CD4-positive, alpha-beta T cell treated with Interleukin-1 beta for 1 hour (primary cell): Measurements from ENCODE around the gene LHB.
"Not testable (repeated sequence)": the region's sequence is repeated elsewhere in the genome, so short reads cannot be mapped to it uniquely, and the experiment has no call there.

ENCODE experiments used
- DNase-seq, 2 donors: peaks; one replicate each; pipeline ENCODE4 v3.0.0-alpha.2; 2020 to 2022

Gene LHB

DNA sequence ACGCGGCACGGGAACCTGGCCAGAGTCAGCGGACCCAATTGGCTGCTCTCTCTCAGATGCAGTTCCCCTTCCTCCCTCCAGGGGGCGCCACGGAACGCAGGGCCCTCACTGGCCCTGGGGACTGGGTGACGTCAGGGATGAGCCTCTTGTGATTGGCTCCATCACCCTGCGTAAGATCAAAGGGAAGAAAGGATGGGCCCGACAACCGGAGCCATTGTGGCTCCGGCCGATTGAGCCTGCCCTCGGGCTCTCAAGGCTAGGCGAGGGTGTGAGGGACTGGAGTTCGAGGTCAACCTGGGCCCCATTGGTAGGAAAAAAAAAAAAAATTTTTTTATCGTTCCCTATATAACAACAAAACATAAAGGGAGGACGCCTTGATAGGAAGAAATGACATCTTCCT, 19.9 kb upstream of the LHB start, which contains the start of gene CGB1:
CGB1 (minus strand) TSS at position 81 of the 400 bp plus-strand sequence. CDS start 184 bp downstream, outside the sequence.
- peak in 1 of 2 donors; percentile 26 for DNase-seq

GRCh38 chr19:49031642-49032301, 14.9 kb upstream of the LHB start, which contains the start of gene CGB2:
Gene CGB2, plus strand, starts transcription at chr19:49031890. Its CDS starts 206 bp downstream, at chr19:49032096.
- DNase-seq: peak; percentile 54 to 64

GRCh38 chr19:49030323-49030722, 13.4 kb upstream of the LHB start:
- not testable (repeated sequence) for DNase-seq

DNA sequence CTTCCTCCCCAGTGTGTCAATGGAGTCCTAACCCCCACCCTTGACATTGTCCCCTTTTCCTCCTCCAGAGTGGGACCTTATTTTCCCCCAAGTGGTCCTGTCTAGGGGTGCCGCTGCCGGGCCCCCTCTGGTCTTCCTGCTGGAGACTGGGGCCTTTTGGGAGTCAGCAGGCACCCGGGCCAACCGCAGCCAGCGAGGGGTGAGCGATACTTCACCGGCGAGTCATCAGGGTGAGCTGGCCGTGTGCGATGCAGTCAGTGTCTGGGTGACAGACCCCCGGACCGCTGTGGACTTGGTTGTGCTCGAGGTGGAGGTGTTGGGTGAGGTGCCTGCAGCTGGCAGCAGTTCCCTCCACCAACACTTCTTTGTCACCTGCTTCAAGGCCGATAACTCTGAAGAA, 12.9 kb upstream of the LHB start:
- DNase-seq: not testable (repeated sequence)

DNA sequence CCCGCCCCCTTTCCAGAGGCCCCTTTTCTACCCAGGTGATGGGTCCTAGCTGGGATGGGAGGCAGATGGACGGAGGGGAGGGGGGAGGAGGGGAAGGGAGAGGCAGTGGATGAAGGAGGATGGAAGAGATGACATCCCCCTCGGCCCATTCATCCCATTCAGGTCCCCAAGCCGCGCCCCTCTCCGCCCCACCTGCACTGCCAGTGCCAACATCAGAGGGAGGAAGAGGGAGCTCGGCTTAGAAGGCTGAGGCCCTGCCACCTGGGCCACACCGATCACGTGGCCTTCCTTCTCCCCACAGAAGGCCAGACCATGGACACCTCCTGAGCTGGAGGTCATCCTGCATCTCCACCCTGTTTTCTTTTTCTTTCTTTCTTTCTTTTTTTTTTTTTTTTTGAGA, 11.8 kb upstream of the LHB start:
- not testable (repeated sequence) for DNase-seq

- not testable (repeated sequence) for DNase-seq
These were observed 8.7 kb upstream of the LHB start for GRCh38 chr19:49025599-49025998.

GRCh38 chr19:49025088-49025487, 8.2 kb upstream of the LHB start:
- DNase-seq: not testable (repeated sequence)

DNA sequence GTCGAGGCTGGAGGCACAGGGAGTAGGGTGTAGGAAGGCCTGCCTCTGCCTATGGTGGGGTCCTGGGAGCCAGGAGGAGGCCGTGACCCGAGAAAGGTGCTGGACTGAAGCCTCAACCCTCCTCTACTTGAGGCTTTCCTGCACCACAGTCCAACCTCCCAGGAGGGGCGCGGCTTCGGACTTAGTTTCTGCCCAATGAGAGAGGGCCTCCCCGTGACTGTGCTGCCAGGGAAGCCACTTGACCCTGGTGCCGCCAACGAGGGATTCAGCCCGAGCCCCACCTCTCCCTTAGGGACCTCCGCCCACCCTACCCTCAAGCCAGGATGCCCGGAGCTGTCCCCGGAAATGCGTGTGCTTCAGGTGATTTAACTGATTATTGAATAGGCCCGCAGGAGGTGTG, 7.3 kb upstream of the LHB start, which contains the start of gene CGB3:
CGB3 (minus strand) TSS at position 101 of the 400 bp plus-strand sequence. CDS start 362 bp downstream, outside the sequence.
- DNase-seq: not testable (repeated sequence)

DNA sequence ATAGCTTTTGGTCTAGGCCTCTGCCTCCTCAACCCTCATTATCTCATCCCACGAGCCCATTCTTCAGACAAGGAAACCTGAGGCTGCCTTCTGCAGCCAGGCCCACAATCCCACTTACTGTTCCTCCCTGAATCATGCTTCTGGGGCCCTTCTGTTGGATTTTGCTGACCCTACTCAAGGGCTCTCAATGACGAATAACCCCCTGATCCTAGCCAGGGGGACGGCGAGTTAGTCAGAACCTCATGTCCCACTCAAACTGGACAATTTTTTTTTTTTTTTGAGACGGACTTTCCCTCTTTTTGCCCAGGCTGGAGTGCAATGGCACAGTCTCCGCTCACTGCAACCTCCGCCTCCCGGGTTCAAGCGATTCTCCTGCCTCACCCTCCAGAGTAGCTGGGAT, 5.2 kb upstream of the LHB start:
- no peak for DNase-seq

- DNase-seq: no peak
These were observed 4.3 kb upstream of the LHB start for GRCh38 chr19:49020931-49021895.

DNA sequence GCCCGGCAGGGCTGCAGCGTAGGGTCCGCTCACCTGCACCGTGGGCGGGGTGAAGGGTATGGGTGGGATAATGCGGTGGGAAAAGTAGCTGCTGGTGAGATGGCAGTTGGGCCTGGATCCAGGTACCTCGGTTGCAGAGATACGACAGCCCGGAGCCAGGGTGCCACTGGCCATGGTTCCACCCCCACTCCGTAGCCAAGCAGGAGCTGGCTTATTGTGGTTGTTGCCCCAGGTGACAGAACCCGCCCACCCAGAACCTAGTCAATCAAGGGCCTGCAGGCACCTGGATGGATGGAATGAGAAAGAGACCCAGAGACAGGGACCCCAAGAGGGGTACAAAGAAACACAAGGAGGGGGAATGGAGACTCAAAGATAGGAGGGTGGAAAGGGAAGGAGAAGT, 3.5 kb upstream of the LHB start:
- DNase-seq: no peak

- peak; percentile 70 for DNase-seq
These were observed 2.5 kb upstream of the LHB start for GRCh38 chr19:49019242-49019932.

DNA sequence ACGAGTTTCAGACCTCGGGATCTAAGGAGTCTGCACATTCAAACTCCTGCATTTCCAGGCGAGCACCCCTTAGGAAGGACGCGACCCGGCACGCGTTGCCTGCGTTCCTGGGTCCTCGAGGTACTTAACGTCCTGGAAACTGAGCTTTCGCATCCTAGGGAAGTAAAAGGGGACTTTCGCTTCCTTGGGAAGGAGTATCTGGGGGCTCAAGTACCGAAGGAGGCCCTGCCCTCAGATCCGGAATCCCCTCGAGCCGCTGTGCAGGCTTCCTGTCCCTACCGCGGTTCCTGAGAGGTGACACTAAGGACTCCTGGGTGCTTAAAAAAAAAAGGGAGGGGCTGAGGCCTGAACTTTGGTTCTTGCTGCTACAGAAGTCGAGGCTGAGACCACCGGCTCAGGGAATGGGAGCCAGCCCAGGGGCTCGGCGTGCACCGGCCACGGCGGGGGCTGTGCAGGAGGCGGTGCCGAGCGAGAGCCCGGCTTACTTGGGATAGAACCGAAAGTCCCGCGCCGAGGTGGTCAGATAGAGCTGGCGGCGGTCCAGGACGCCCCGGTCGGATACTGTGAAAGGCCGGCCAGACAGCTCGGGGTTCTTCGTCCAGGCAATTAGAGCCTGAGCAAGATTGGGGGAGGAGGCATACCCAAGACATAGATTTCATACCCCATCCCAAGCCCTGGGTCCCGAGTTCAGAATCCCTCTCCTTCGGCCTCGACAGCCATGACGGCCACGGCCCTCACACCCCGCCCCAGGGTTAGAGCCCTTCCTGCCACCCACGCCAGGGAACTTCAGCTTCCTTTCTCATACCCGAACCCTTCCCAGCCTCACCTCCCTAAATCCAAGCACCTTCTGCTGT, 1.7 kb upstream of the LHB start:
- DNase-seq: peak in 1 of 2 donors; percentile 21

- peak; percentile 70 to 74 for DNase-seq
These were observed 918 bp upstream of the LHB start for GRCh38 chr19:49017666-49018351.

DNA sequence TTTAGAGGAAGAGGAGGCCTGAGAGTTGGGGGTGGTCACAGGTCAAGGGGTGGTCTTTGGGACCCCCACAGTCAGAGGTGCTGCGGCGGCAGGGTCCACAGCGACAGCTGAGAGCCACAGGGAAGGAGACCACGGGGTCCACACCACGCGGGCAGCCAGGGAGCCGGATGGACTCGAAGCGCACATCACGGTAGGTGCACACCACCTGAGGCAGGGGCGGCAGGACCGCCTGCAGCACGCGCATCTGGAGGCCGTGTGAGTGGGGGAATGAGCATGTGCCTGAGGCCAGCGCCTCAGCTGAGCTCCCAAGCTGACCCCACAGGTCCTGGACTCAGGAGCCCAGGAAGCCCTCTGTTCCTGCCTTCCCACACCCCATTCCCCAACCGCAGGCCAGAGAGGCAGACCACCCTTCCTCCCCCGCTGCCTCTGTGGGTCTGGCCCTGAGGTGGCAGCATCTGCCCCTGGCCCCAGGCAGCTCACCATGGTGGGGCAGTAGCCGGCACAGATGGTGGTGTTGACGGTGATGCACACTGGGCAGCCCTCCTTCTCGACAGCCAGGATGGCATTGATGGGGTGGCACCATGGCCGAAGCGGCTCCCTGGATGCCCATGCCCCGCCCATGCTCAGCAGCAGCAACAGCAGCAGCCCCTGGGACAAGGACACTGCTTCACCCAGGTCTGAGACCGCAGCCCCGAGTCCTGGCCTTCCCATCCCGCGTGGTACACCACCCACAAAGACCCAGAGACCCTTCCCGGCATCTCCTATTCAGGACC, 638 bp downstream of the LHB start:
- DNase-seq: no peak

- no peak for DNase-seq
These were observed 2.0 kb downstream of the LHB start for GRCh38 chr19:49014870-49015255.

DNA sequence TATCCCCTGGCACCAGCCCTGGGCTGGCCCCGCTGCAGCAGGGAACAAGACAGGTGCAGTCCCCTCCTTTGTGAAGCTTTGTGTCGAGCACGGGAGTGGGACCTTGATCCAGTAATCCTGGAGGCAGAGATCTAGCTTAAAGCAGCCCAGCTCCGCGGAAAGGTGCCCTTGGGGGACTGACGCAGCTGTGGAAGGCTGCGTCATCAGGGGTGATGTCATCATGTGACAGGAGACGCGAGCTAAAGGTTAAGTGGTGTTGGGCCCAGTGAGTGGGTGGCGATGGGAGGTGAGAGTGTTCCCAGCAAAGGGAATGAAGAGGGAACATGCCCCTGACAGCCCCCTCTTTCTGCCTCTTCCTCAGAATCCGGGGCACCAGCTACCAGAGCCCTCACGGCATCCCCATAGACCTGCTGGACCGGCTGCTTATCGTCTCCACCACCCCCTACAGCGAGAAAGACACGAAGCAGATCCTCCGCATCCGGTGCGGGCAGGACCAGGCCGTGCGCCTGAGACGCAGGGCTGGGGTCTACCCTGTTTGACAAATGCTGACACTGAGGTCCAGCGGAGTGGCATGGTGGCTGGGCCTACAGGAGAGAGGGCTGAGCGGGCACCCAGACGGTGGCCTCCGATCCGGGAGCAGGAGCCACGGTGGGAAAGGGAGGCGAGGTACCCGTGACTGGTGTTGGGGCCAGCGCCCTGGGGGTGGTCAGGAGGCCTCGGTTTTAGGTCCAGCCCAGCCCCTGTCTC, 2.6 kb downstream of the LHB start:
- DNase-seq: no peak

DNA sequence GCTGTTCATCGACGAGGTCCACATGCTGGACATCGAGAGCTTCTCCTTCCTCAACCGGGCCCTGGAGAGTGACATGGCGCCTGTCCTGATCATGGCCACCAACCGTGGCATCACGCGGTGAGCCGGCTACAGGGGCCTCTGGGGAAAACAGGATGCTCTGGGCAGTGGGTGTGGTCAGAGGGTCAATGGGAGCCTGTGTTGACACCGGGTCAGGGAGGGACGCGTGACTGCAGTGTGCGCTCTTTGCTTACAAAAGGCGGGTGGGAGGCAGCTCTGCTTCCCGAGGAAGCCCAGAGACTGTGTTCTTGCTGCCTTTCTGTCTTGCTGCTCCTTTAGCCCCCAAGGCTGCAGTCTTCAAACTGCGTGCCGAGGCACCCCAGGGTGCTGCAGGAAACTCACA, 5.7 kb downstream of the LHB start:
- DNase-seq: no peak

GRCh38 chr19:49010453-49010852, 6.4 kb downstream of the LHB start:
- no peak for DNase-seq

DNA sequence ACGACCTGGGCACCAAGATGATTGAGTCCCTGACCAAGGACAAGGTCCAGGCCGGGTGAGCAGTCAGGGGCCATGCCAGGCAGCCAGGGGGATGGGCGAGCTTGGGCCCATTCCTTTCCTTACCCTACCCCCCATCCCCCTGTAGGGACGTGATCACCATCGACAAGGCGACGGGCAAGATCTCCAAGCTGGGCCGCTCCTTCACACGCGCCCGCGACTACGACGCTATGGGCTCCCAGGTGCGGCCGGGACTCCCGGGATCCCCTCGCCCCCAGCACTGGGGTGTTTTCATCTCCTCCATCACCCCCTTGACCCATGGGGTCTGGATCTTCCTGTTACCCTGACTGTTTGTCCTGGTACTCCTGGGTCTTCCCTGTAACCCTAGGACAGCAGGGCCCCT, 7.1 kb downstream of the LHB start:
- DNase-seq: no peak
